Lower leg skin (tissue), 3 donors: ENCODE measurements around the gene RAB3B.

Experiments used
- POLR2A ChIP-seq, 2 donors: fragments of 450-650 bp; IDR thresholded peaks; one replicate each; pipeline ENCODE4 v1.6.1; 2016 to 2017; ENCODE audit warnings: antibody characterized with exemption in 2 of 2, mild to moderate bottlenecking in 1 of 2, moderate library complexity in 1 of 2
- TF ChIP-seq, protein P1 (sequence below), 3 donors: fragments of 450-650 bp; IDR thresholded peaks; one replicate each; pipeline ENCODE4 v1.5.1; 2016; ENCODE audit warnings: antibody characterized with exemption in 3 of 3, mild to moderate bottlenecking in 3 of 3, moderate library complexity in 2 of 3

DNA sequence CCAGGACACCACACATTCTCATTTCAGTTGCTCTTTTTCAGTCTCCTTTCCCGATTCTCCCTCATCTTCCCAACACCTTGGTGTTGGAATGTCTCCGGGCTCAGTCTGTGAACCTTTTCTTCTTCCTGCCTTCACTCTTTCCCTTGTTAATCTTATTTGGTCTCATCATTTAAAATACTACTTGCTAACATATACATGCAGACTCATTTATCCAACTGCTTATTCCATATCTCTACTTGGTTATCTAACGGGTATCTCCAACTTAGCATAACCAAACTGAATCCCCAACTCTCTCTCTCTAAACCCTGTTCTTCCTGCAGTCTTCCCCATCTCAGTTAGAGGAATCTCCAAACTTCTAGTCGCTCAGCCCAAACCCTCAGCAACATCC, 26.2 kb downstream of the RAB3B start:
- TF ChIP-seq, protein P1, sequence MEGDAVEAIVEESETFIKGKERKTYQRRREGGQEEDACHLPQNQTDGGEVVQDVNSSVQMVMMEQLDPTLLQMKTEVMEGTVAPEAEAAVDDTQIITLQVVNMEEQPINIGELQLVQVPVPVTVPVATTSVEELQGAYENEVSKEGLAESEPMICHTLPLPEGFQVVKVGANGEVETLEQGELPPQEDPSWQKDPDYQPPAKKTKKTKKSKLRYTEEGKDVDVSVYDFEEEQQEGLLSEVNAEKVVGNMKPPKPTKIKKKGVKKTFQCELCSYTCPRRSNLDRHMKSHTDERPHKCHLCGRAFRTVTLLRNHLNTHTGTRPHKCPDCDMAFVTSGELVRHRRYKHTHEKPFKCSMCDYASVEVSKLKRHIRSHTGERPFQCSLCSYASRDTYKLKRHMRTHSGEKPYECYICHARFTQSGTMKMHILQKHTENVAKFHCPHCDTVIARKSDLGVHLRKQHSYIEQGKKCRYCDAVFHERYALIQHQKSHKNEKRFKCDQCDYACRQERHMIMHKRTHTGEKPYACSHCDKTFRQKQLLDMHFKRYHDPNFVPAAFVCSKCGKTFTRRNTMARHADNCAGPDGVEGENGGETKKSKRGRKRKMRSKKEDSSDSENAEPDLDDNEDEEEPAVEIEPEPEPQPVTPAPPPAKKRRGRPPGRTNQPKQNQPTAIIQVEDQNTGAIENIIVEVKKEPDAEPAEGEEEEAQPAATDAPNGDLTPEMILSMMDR (IDR thresholded peaks at IDR 0.05): no peak
- no peak for TF ChIP-seq POLR2A (IDR thresholded peaks at IDR 0.05)
